LNCaP clone FGC (cell line): ENCODE results near the gene PRKCH.

Source experiments
- DNase-seq: peaks from one replicate; pipeline ENCODE4 v3.0.0-alpha.2; 2011; ENCODE audit warnings: low read depth
- H3K4me3 ChIP-seq: 2 replicates; pipeline ENCODE4 v1.5.1; 2011; ENCODE audit warnings: mild to moderate bottlenecking, low read depth, low read length, control low read depth
- CTCF ChIP-seq: IDR thresholded peaks from 2 replicates; pipeline ENCODE4 v1.5.1; 2012; ENCODE audit warnings: mild to moderate bottlenecking; ENCODE audit not compliant: control insufficient read depth, insufficient read depth; ENCODE audit errors: extremely low read depth

PRKCH gene

GRCh38 chr14:61563880-61564617 is 242.7 kb downstream of the PRKCH start:
- TF ChIP-seq CTCF = no peak
- DNase-seq = no peak

GRCh38 chr14:61564618-61565091 is 243.3 kb downstream of the PRKCH start:
- H3K4me3 ChIP-seq = no peak overlapping the region
- no peak for DNase-seq
- TF ChIP-seq CTCF = no peak

More at GRCh38 chr14:61563880-61564617, 242.7 kb downstream of the PRKCH start:
- H3K4me3 ChIP-seq = no peak overlapping the region

- no peak for TF ChIP-seq CTCF
- no peak overlapping the region for H3K4me3 ChIP-seq
- no peak for DNase-seq
Measured at GRCh38 chr14:61565181-61565580, 243.8 kb downstream of the PRKCH start.

GRCh38 chr14:61565836-61566536 is 244.6 kb downstream of the PRKCH start:
- H3K4me3 ChIP-seq = no peak overlapping the region

GRCh38 chr14:61566537-61567225 is 245.3 kb downstream of the PRKCH start:
- no peak for TF ChIP-seq CTCF
- DNase-seq = no peak
- H3K4me3 ChIP-seq = no peak overlapping the region

More at GRCh38 chr14:61565836-61566536, 244.6 kb downstream of the PRKCH start:
- TF ChIP-seq CTCF = no peak
- DNase-seq = no peak

GRCh38 chr14:61567838-61568571 is 246.6 kb downstream of the PRKCH start:
- no peak overlapping the region for H3K4me3 ChIP-seq
- no peak for DNase-seq
- TF ChIP-seq CTCF = no peak
